Glutamatergic neuron (in vitro differentiated cells): ENCODE data around the gene AP5Z1. TPM values are rescaled to one million over a fixed set of nuclear protein-coding genes. Genes with fewer than 3 reads are reported as not detected.

ENCODE experiments used
- DNase-seq: peaks from one replicate; pipeline ENCODE4 v3.0.0; 2022
- H3K27ac Mint-ChIP-seq: one replicate; pipeline ENCODE4 v1.8.0; 2020; ENCODE audit warnings: mild to moderate bottlenecking, mixed read lengths, inconsistent platforms; ENCODE audit not compliant: unreplicated experiment
- H3K27me3 Mint-ChIP-seq: one replicate; pipeline ENCODE4 v1.8.0; 2020; ENCODE audit warnings: mild to moderate bottlenecking, moderate library complexity, mixed read lengths, inconsistent platforms; ENCODE audit not compliant: unreplicated experiment
- H3K36me3 Mint-ChIP-seq: one replicate; pipeline ENCODE4 v1.8.0; 2020; ENCODE audit warnings: mild to moderate bottlenecking, mixed read lengths, inconsistent platforms; ENCODE audit not compliant: unreplicated experiment
- H3K4me1 Mint-ChIP-seq: one replicate; pipeline ENCODE4 v1.8.0; 2020; ENCODE audit warnings: mild to moderate bottlenecking, low read depth, mixed read lengths, inconsistent platforms; ENCODE audit not compliant: unreplicated experiment
- H3K4me3 Mint-ChIP-seq: one replicate; pipeline ENCODE4 v1.8.0; 2020; ENCODE audit warnings: mild to moderate bottlenecking, mixed read lengths, inconsistent platforms; ENCODE audit not compliant: unreplicated experiment
- H3K9me3 Mint-ChIP-seq: one replicate; pipeline ENCODE4 v1.8.0; 2020; ENCODE audit warnings: mild to moderate bottlenecking, moderate library complexity, mixed read lengths, inconsistent platforms; ENCODE audit not compliant: unreplicated experiment
- total RNA-seq: library from RNA; stranded (reverse); fragmentation: NEBNext Ultra II Directional; extraction: Animal tissue kit (Norgen Biotek cat#: 25700); gene quantifications from one replicate; pipeline ENCODE4 v1.2.1, GENCODE V29; 2021; ENCODE audit not compliant: unreplicated experiment
- TF ChIP-seq, protein P1 (sequence below): fragments of 200-600 bp; sonication (generic); IDR thresholded peaks from one replicate; pipeline ENCODE4 v1.5.0; 2021; ENCODE audit not compliant: partially characterized antibody, unreplicated experiment

AP5Z1 gene
- total RNA-seq, 1 donor from 2014 or later: 49.8 TPM

DNA sequence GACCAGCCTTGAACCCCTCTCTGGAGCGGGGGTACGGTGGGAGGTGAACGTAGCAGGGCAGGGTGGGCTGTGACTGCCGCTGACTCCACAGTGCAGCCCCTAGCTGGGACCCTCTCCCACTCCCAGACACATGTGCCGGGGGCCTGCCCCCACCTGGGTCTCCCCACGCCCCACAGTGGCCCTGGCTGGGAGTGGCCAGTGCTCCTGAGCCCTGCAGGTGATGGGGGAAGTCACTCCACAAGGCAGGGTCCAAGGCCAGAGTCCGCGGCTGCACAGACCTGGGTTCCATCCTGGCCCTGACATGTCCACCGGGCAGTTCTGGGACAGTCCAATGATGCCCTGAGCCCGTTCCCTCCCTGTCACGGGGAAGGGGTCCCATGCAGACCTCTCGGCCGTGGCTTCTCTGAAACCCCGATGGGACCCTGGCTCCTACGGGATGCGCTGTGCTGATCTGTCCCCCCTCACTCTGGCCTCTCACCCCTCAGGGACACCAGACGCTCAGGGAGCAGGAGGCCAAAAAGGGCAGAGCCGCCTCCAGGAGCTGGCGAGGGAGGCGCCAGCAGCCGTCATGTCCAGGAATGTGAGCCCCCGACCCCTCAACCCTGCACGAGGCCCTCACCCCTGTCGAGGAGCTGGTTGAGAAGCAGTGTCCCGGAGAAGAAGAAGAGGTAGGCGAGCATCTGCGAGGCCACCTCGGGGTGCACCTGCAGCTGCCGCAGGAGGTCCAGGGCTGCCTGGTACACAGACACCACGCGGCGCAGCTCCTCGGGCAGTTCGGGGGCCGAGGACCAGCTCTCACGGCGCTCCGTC, 40.4 kb downstream of the AP5Z1 start:
- Mint-ChIP-seq H3K4me1 (peaks cover 5% of the 10 kb centered on the region), H3K9me3 (no peaks in the 10 kb centered on the region), H3K4me3 (no peak overlapping the region), H3K27ac (no peak overlapping the region), H3K27me3 (peaks cover 2% of the 10 kb centered on the region), H3K36me3 (peaks cover 19% of the 10 kb centered on the region)
- TF ChIP-seq, protein P1, sequence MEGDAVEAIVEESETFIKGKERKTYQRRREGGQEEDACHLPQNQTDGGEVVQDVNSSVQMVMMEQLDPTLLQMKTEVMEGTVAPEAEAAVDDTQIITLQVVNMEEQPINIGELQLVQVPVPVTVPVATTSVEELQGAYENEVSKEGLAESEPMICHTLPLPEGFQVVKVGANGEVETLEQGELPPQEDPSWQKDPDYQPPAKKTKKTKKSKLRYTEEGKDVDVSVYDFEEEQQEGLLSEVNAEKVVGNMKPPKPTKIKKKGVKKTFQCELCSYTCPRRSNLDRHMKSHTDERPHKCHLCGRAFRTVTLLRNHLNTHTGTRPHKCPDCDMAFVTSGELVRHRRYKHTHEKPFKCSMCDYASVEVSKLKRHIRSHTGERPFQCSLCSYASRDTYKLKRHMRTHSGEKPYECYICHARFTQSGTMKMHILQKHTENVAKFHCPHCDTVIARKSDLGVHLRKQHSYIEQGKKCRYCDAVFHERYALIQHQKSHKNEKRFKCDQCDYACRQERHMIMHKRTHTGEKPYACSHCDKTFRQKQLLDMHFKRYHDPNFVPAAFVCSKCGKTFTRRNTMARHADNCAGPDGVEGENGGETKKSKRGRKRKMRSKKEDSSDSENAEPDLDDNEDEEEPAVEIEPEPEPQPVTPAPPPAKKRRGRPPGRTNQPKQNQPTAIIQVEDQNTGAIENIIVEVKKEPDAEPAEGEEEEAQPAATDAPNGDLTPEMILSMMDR: no peak
- DNase-seq: peak; percentile 16

DNA sequence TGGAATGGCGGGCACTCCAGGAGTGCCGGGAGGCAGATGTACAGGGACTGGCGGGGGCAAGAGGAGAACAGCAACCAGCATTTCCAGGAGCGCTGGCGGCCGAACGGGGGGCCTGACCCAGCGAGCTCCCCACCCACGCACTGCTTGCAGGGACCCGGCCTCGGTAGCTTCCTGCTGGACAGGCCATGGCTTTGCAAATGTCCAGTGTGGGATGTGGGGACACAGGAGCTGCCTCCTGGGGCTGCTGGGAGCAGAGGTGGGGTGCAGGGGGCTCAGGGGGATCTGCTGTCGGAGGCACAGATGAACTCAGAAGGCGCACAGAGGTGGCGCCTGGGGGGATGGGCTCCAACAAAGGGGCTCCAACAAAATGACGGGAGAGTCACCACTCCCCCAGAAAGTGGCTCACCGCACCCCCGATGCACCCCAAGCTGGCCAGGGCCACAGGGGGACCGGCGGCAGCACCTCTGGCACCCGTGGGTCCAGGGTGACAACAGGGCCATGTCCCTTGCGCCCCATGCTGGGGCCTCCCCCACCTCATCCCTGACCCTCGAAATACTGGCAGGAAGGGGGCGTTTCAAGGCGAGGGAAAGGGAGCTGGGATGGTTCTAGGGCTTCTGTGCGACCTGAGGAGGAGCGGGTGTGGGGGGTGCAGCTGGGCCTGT, 41.1 kb downstream of the AP5Z1 start:
- TF ChIP-seq, protein P1: no peak
- H3K4me3 Mint-ChIP-seq: no peak overlapping the region
- H3K36me3 Mint-ChIP-seq: peaks cover 19% of the 10 kb centered on the region
- H3K4me1 Mint-ChIP-seq: peaks cover 5% of the 10 kb centered on the region
- H3K27me3 Mint-ChIP-seq: peaks cover 2% of the 10 kb centered on the region
- peak; percentile 13 for DNase-seq
- H3K9me3 Mint-ChIP-seq: no peaks in the 10 kb centered on the region
- no peak overlapping the region for H3K27ac Mint-ChIP-seq

DNA sequence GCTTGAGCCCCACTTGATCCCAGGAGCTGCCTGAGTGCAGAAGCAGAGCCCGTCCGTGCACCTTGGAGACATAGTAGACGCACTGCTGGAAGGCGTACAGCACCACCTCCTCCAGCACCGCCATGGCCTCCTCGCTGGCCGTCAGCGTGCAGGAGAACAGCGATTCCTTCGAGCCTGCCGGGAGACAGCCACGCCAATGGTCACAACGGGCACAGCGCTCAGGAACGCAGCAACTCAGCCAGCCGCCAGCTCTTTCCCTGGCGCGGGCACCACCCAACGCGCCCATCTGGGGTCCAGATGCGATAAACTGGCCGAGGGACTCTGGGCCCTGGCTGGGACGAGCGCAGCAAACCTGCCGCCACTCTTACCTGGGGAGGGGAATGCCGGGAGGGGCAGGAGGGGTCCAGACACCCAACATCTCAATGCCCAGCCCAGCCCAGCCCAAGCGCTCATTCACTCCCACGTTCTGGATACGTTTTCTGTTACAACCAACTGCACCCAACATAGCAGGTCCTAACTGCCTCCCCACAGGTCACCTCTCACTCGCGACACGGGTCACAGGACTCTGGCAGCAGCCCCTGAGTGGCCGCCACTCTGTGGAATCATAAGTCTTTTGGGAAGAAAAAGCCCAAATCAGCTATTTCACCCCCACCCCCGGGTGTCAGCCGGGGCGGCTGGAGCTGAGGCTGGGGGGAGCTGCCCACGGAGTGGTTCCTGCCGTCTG, 41.9 kb downstream of the AP5Z1 start:
- TF ChIP-seq, protein P1: no peak
- Mint-ChIP-seq H3K4me1 (peaks cover 5% of the 10 kb centered on the region), H3K9me3 (no peaks in the 10 kb centered on the region), H3K36me3 (peaks cover 19% of the 10 kb centered on the region), H3K4me3 (no peak overlapping the region), H3K27me3 (peaks cover 2% of the 10 kb centered on the region), H3K27ac (no peak overlapping the region)
- DNase-seq: no peak

GRCh38 chr7:4818000-4818794, 42.8 kb downstream of the AP5Z1 start:
- H3K9me3 Mint-ChIP-seq: no peaks in the 10 kb centered on the region
- DNase-seq: peak; percentile 13
- peaks cover 2% of the 10 kb centered on the region for H3K27me3 Mint-ChIP-seq
- TF ChIP-seq, protein P1: no peak
- peaks cover 5% of the 10 kb centered on the region for H3K4me1 Mint-ChIP-seq
- peaks cover 11% of the 10 kb centered on the region for H3K36me3 Mint-ChIP-seq
- H3K27ac Mint-ChIP-seq: no peak overlapping the region
- no peak overlapping the region for H3K4me3 Mint-ChIP-seq
